DND-41 (cell line): ENCODE results near the gene SERTM1.

Experiments
- EZH2 ChIP-seq: IDR thresholded peaks from 3 replicates; pipeline ENCODE4 v1.6.1; 2012; ENCODE audit warnings: borderline replicate concordance, low read depth, mild to moderate bottlenecking, moderate library complexity, low read length, inconsistent platforms; ENCODE audit not compliant: severe bottlenecking
- TF ChIP-seq, protein P1 (sequence below): IDR thresholded peaks from 2 replicates; pipeline ENCODE4 v1.5.1; 2012; ENCODE audit warnings: borderline replicate concordance, low read length, moderate library complexity, mild to moderate bottlenecking; ENCODE audit not compliant: poor library complexity, severe bottlenecking; ENCODE audit errors: extremely low read depth

DNA sequence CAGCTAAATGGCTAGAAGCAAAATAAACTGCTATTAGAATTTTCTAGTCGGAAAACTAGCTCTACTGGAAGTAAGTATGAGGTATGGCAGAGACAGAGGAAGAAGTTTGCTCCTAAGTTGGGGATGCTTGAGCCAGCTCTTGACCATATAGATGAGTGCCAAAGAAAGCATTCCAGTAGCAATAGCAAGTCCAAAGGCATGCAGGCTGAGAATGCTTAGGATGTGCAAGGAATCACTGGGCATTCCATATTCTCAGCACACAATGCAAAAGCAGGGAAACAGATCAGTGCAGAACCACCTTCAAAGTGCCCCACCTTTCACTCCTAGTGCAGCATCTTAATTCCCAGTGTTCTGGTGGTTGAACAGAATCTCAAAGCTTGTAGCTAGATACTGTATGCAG, 32.9 kb downstream of the SERTM1 start:
- TF ChIP-seq, protein P1, sequence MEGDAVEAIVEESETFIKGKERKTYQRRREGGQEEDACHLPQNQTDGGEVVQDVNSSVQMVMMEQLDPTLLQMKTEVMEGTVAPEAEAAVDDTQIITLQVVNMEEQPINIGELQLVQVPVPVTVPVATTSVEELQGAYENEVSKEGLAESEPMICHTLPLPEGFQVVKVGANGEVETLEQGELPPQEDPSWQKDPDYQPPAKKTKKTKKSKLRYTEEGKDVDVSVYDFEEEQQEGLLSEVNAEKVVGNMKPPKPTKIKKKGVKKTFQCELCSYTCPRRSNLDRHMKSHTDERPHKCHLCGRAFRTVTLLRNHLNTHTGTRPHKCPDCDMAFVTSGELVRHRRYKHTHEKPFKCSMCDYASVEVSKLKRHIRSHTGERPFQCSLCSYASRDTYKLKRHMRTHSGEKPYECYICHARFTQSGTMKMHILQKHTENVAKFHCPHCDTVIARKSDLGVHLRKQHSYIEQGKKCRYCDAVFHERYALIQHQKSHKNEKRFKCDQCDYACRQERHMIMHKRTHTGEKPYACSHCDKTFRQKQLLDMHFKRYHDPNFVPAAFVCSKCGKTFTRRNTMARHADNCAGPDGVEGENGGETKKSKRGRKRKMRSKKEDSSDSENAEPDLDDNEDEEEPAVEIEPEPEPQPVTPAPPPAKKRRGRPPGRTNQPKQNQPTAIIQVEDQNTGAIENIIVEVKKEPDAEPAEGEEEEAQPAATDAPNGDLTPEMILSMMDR: no peak
- no peak for TF ChIP-seq EZH2
